ENCODE data around the gene TMEM150A. TPM values are rescaled to one million over a fixed set of nuclear protein-coding genes. Genes with fewer than 3 reads are reported as not detected.

Gene TMEM150A
- total and polyA plus RNA-seq, 2 of the 13 experiments (the other 11 are each of a cell fraction or from before 2014, with no cell fraction given) = 30.1 to 70.4 TPM

- Histone ChIP-seq H3K27me3 (ENCODE audit: control insufficient read depth in 1 of 2, insufficient read depth in 2 of 2, low read length in 2 of 2) (no peaks in the 10 kb centered on the region), H3K9me3 (ENCODE audit: low read length) (no peaks in the 10 kb centered on the region), H4K20me1 (ENCODE audit: insufficient read depth, low read length) (no peaks in the 10 kb centered on the region), H3K4me3 (replicated peaks in 1 of 3; ENCODE audit: insufficient read depth in 1 of 3, low read depth in 2 of 3, low read length in 3 of 3) (no peak overlapping the region), H3K27ac (ENCODE audit: extremely low read length, insufficient read depth, low read length) (no peak overlapping the region), H3K4me2 (ENCODE audit: low read depth, low read length) (no peak overlapping the region), H3K4me1 (ENCODE audit: insufficient read depth, low read length) (no peaks in the 10 kb centered on the region), H3K79me2 (ENCODE audit: insufficient read depth, low read length) (no peaks in the 10 kb centered on the region), H3K36me3 (replicated peaks in 1 of 2; ENCODE audit: control insufficient read depth in 1 of 2, insufficient read depth in 2 of 2, low read length in 2 of 2) (peaks cover 25 to 70% of the 10 kb centered on the region in 2 experiments), H2AFZ (ENCODE audit: low read length) (no peak overlapping the region), H3K9ac (ENCODE audit: insufficient read depth, low read depth, low read length) (no peak overlapping the region)
- CTCF ChIA-PET (ENCODE audit: low intra/inter-chr PET ratio, low total read pairs) = no interaction called here
- BruUV-seq (replicated peaks) = no TSS peak
- WGBS (ENCODE audit: low lambda C conversion rate) = 95% methylated on average over 4 of the region's 4 CpGs
- TF ChIP-seq XBP1 (CRISPR knock-in tag; IDR thresholded peaks at IDR 0.05) (no peak), ZNF121 (CRISPR knock-in tag; IDR thresholded peaks at IDR 0.05) (peak; percentile 79), ZNF367 (CRISPR knock-in tag; IDR thresholded peaks at IDR 0.05; ENCODE audit: borderline replicate concordance) (no peak), JUNB (CRISPR knock-in tag; IDR thresholded peaks at IDR 0.05; ENCODE audit: borderline replicate concordance) (no peak), ESRRA (CRISPR knock-in tag; IDR thresholded peaks at IDR 0.05; ENCODE audit: low read depth) (no peak), DDIT3 (CRISPR knock-in tag; IDR thresholded peaks at IDR 0.05) (no peak)
- DNase-seq (ENCODE audit: low spot score) (no peak), FAIRE-seq (no peak), ATAC-seq (no peak)
- in situ Hi-C loops (cut with HindIII; ENCODE audit: extremely low pct_ligation_motif_present, low pct_unique_long_range_greater_than_20kb) = no loop called here
- POLR2A ChIA-PET = no interaction called here
- intact Hi-C loops (cut with micrococcal nuclease; ENCODE audit: unreplicated experiment) = no loop called here
Observed at GRCh38 chr2:85650456-85650855, 48.0 kb upstream of the TMEM150A start.

GRCh38 chr2:85649201-85650190, 47.0 kb upstream of the TMEM150A start:
- CTCF ChIA-PET (ENCODE audit: low intra/inter-chr PET ratio, low total read pairs) = no interaction called here
- in situ Hi-C loops (cut with HindIII; ENCODE audit: extremely low pct_ligation_motif_present, low pct_unique_long_range_greater_than_20kb) = no loop called here
- Histone ChIP-seq H3K4me1 (ENCODE audit: insufficient read depth, low read length) (no peaks in the 10 kb centered on the region), H3K36me3 (replicated peaks in 1 of 2; ENCODE audit: control insufficient read depth in 1 of 2, insufficient read depth in 2 of 2, low read length in 2 of 2) (peaks cover 31 to 79% of the 10 kb centered on the region in 2 experiments), H3K4me2 (ENCODE audit: low read depth, low read length) (no peak overlapping the region), H3K27ac (ENCODE audit: extremely low read length, insufficient read depth, low read length) (no peak overlapping the region), H2AFZ (ENCODE audit: low read length) (no peak overlapping the region), H3K4me3 (replicated peaks in 1 of 3; ENCODE audit: insufficient read depth in 1 of 3, low read depth in 2 of 3, low read length in 3 of 3) (no peak overlapping the region), H3K27me3 (ENCODE audit: control insufficient read depth in 1 of 2, insufficient read depth in 2 of 2, low read length in 2 of 2) (no peaks in the 10 kb centered on the region), H3K9ac (ENCODE audit: insufficient read depth, low read depth, low read length) (no peak overlapping the region), H3K9me3 (ENCODE audit: low read length) (no peaks in the 10 kb centered on the region), H3K79me2 (ENCODE audit: insufficient read depth, low read length) (no peaks in the 10 kb centered on the region), H4K20me1 (ENCODE audit: insufficient read depth, low read length) (no peaks in the 10 kb centered on the region)
- ATAC-seq (no peak), FAIRE-seq (no peak), DNase-seq (ENCODE audit: low spot score) (no peak)
- intact Hi-C loops (cut with micrococcal nuclease; ENCODE audit: unreplicated experiment) = no loop called here
- 94% methylated on average over 9 of the region's 9 CpGs for WGBS (ENCODE audit: low lambda C conversion rate)
- BruUV-seq (replicated peaks) = TSS peak; percentile 29
- POLR2A ChIA-PET = no interaction called here
- TF ChIP-seq ZNF800 (CRISPR knock-in tag; IDR thresholded peaks at IDR 0.05) = no peak
- no peak for TF ChIP-seq SIN3B (IDR thresholded peaks at IDR 0.05; ENCODE audit: low read length)
- TF ChIP-seq JARID2 (CRISPR knock-in tag; IDR thresholded peaks at IDR 0.05; ENCODE audit: insufficient replicate concordance) = no peak
- no peak for TF ChIP-seq YEATS2 (CRISPR knock-in tag; IDR thresholded peaks at IDR 0.05; ENCODE audit: borderline replicate concordance)
- no peak for TF ChIP-seq ZNF572 (CRISPR knock-in tag; IDR thresholded peaks at IDR 0.05)
- TF ChIP-seq FOXK1 (CRISPR knock-in tag; IDR thresholded peaks at IDR 0.05; ENCODE audit: borderline replicate concordance, low read depth) = no peak
- TF ChIP-seq RAD51 (IDR thresholded peaks at IDR 0.05; ENCODE audit: borderline replicate concordance) = no peak
- TF ChIP-seq AKAP8 (CRISPR knock-in tag; IDR thresholded peaks at IDR 0.05) = no peak
- no peak for TF ChIP-seq THRA (CRISPR knock-in tag; IDR thresholded peaks at IDR 0.05; ENCODE audit: borderline replicate concordance)
